GM12873 (cell line): ENCODE data around the gene ACO2.

Experiments used
- TF ChIP-seq, protein P1 (sequence below): IDR thresholded peaks from 2 replicates; pipeline ENCODE4 v1.5.1; 2012; ENCODE audit warnings: low read depth, mild to moderate bottlenecking, moderate library complexity, low read length, control low read depth; ENCODE audit not compliant: insufficient read depth; ENCODE audit errors: missing control alignments

The ACO2 gene

DNA sequence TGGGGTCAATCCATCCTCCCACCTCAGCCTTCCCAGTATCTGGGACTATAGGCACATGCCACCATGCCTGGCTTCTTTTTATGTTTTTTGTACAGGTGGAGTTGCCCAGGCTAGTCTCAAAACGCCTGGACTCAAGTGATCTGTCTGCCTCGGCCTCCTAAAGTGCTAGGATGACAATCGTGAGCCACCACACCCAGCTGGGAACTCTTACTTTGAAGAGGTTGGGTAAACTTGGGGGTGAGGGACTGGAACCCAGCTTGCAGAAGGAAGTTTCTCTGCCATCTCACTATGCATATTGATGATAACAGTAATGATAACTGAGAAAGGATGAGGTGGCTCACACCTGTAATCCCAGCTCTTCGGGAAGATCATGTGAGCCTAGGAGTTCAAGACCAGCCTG, 35.9 kb downstream of the ACO2 start:
- TF ChIP-seq, protein P1, sequence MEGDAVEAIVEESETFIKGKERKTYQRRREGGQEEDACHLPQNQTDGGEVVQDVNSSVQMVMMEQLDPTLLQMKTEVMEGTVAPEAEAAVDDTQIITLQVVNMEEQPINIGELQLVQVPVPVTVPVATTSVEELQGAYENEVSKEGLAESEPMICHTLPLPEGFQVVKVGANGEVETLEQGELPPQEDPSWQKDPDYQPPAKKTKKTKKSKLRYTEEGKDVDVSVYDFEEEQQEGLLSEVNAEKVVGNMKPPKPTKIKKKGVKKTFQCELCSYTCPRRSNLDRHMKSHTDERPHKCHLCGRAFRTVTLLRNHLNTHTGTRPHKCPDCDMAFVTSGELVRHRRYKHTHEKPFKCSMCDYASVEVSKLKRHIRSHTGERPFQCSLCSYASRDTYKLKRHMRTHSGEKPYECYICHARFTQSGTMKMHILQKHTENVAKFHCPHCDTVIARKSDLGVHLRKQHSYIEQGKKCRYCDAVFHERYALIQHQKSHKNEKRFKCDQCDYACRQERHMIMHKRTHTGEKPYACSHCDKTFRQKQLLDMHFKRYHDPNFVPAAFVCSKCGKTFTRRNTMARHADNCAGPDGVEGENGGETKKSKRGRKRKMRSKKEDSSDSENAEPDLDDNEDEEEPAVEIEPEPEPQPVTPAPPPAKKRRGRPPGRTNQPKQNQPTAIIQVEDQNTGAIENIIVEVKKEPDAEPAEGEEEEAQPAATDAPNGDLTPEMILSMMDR = no peak

DNA sequence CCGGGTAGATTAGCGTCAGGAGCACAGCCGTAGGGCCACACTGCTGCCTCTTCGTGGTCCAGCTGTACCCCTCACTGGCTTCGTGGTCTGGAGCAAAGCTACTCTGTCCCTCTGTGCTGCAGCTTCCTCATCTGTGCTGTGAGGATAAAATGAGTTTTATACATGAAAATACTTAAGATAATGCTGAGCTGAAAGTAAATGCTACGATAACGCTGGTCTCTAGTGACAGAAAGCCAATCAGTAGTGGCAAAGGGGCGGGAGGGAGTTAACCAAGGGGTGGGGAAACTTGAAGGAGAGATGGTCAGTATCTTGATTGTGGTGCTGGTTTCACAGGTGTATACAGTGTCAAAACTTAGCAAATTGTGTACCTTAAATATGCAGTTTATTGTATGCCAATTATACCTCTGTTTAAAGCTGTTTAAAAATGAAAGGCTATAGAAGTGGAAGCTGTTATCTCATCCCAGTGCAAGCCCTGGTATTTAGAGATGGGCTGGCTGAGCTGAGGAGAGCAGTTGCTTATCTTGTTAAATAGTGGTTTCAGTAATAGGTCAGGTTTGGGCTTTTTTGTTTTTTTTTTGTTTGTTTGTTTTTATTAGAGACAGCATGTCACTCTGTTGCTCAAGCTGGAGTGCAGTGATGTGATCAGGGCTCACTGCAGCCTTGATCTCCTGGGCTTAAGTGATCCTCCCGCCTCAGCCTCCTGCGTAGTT, 36.7 kb downstream of the ACO2 start:
- TF ChIP-seq, protein P1 = no peak

DNA sequence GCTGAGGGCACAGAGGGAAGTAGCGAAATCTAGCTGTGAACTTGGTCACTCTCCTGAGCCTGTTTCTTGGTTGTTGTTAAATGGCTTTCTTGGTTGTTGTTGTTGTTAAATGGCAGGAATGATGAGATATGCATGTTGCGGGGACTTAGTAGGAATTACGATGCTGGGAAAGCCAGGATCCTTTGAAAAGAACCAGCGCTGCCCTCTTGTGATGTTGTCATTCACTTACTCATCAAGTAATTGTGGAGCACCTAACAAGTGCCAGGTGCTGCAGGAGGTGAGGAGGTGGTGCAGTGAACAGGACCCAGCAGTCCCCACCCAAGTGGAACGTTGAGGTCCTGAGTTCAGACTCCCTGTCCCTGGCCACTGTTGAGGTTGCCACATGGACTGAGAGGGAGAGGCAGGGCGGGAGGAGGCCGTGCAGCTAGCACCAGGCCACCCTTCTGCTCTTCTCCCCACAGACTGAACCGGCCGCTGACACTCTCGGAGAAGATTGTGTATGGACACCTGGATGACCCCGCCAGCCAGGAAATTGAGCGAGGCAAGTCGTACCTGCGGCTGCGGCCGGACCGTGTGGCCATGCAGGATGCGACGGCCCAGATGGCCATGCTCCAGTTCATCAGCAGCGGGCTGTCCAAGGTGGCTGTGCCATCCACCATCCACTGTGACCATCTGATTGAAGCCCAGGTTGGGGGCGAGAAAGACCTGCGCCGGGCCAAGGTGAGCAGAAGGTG, 38.6 kb downstream of the ACO2 start:
- TF ChIP-seq, protein P1 = no peak

DNA sequence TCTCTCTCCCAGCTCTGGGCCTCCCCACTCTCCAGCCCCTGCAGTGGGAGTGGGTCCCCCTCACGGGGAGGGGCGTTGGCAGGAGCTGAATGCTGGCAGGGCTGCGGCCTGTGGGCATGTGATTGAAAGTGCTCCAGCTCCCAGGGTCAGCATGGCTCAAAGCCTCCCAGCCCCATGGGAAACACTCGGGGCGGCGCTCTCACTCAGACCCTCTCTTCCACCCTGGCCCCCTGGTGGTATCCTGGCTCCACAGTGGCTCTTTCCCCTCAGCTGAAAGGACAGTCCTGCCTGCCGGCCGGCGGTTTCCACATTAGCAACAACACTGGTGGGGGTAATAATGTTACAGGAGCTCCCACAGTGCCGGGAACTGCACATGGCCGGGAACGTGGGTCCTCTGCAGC, 39.9 kb downstream of the ACO2 start:
- TF ChIP-seq, protein P1 = no peak

DNA sequence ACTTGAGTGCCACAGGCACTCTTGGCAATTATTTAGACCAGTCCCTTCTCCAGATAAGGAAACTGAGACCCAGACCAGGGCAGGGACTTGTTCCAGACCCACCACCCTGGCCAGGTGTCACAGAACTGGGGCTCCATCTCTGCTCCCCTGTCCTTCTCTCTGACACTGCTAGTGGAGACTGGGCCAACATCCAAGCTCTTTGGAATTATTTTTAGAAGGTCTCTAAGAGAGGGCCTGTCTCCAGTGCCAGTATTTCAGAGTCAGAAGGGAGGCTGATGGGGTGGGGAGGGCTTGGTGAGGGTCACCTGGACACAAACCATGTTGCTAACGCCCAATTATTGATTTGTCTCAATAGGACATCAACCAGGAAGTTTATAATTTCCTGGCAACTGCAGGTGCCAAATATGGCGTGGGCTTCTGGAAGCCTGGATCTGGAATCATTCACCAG, 42.6 kb downstream of the ACO2 start:
- TF ChIP-seq, protein P1 = no peak

DNA sequence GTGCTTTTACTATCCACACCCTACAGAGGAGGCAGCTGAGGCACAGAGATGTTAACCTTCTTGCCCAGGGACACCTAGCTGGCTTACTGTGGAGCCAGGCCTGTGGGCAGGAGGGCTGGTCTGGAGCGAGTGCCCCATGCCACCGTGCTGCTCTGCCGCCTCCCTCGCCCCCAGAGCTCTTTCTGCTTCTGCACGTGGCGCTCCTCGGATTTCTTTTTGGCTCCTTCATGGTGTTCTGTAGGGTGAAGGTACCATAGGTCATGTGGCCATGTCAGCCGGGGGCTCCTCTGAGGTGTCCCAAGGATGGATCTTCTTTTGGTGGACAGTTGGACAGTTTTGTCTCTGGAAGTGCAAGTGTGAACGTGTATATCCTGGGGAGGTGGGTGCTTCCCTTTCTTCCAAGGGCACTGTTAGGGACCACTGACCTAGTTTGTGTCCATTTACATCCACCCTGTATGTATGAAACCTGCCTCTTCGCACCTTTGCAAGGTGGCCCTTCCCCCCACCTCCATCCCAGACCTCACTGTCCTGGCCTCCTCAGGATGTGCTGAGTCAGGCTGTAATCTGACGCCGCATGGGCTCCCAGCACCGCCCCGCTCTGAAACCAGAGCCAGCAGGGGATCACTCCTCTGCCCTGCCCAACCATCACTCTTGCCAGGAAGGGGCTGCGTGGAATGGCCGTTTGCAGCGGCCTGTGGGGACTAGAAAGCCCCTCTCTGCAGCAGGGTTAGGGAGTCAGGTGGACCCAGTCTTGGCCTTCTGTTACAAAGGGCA, 43.7 kb downstream of the ACO2 start:
- TF ChIP-seq, protein P1 = no peak

DNA sequence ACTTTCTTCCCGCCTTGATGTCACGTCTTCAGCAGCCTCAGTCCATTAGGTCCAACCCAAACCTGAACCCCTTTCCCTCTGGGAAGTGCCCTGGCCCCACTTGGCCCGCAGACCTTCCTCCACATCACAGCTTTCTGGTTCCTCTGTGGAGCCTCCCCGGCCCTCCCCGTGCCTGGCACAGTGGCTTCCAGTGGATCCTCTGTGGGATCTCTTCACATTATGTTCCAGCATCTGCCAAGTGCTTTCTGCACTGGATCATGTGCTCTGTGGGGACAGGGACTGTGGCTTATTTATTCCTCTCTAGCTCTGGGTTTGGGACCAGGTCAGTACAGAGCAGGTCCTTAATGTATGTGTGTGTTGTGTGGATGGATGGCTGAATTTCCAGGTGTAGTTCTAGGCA, 44.5 kb downstream of the ACO2 start:
- TF ChIP-seq, protein P1 = no peak
